Sigmoid colon (tissue), 7 donors: Measurements from ENCODE around the gene HLF. TPM values are rescaled to one million over a fixed set of nuclear protein-coding genes. Genes with fewer than 3 reads are reported as not detected.

ENCODE experiments used
- DNase-seq: peaks from one replicate; pipeline ENCODE4 v3.0.0-alpha.2; 2019
- H3K27ac ChIP-seq, 4 donors: fragments of 200-600 bp; sonication (generic); one replicate each; pipeline ENCODE4 v1.5.1; 2016 to 2019; ENCODE audit warnings: mild to moderate bottlenecking in 1 of 4
- H3K27me3 ChIP-seq, 3 donors: fragments of 200-600 bp; sonication (generic); one replicate each; pipeline ENCODE4 v1.5.1; 2019; ENCODE audit warnings: mild to moderate bottlenecking in 1 of 3
- H3K36me3 ChIP-seq, 4 donors: fragments of 200-600 bp; sonication (generic); one replicate each; pipeline ENCODE4 v1.5.1; 2016 to 2019
- H3K4me1 ChIP-seq, 4 donors: fragments of 200-600 bp; sonication (generic); one replicate each; pipeline ENCODE4 v1.5.1; 2017 to 2019
- H3K4me3 ChIP-seq, 4 donors: fragments of 200-600 bp; sonication (generic); one replicate each; pipeline ENCODE4 v1.5.1; 2017 to 2019; ENCODE audit warnings: mild to moderate bottlenecking in 2 of 4, moderate library complexity in 1 of 4
- H3K9me3 ChIP-seq, 4 donors: fragments of 200-600 bp in 3 of 4; sonication (generic) in 3 of 4; one replicate each; pipeline versions ENCODE4 v1.5.1 to v1.6.1; 2013 to 2019
- CTCF ChIP-seq, 4 experiments: fragments of 450-650 bp in 3 of 4; fragments of 200-600 bp in 1 of 4; IDR thresholded peaks; one replicate each; pipeline ENCODE4 v1.5.1; 2016 to 2019; ENCODE audit warnings: antibody characterized with exemption in 4 of 4, mild to moderate bottlenecking in 3 of 4, moderate library complexity in 2 of 4
- EP300 ChIP-seq, 4 donors: sonication (generic); formaldehyde crosslinking; IDR thresholded peaks; one replicate each; pipeline ENCODE4 v1.6.1; 2017; ENCODE audit warnings: antibody characterized with exemption in 4 of 4
- POLR2A ChIP-seq, 2 donors: fragments of 450-650 bp; IDR thresholded peaks; one replicate each; pipeline ENCODE4 v1.6.1; 2016; ENCODE audit warnings: antibody characterized with exemption in 2 of 2, mild to moderate bottlenecking in 2 of 2, moderate library complexity in 2 of 2
- POLR2AphosphoS5 ChIP-seq, 4 donors: sonication (generic); formaldehyde crosslinking; IDR thresholded peaks; one replicate each; pipeline ENCODE4 v1.6.1; 2017; ENCODE audit warnings: antibody characterized with exemption in 4 of 4
- WGBS, 2 donors: extraction: QIAGEN DNeasy Blood & Tissue Kit; methylation state at CpG; one replicate each; pipeline ENCODE4 v1.1.7; 2013; 5-methylcytosine and 5-hydroxymethylcytosine counted together
- intact Hi-C: fragments of 100-400 bp; cut with DNase I; formaldehyde crosslinking; loops from one replicate; pipeline ENCODE4 v1.15.1; 2023
- polyA plus RNA-seq, 3 donors: library from polyadenylated mRNA; stranded (reverse); fragments of 200-250 nt; gene quantifications; one replicate each; pipeline ENCODE4 v1.2.3, GENCODE V29; 2013
- total RNA-seq, 4 donors: library from RNA; depleted of rRNA; stranded (reverse); fragments of >200 nt; gene quantifications; one replicate each; pipeline ENCODE4 v1.1.0, GENCODE V29; 2016
- donor health status: healthy with polysubstance abuse.
- donor health status: Bipolar disorder and iron deficiency.
- donor health status: healthy.

Gene HLF
- total and polyA plus RNA-seq, 7 donors: 0.92 to 54.0 (median 41.7) TPM

DNA sequence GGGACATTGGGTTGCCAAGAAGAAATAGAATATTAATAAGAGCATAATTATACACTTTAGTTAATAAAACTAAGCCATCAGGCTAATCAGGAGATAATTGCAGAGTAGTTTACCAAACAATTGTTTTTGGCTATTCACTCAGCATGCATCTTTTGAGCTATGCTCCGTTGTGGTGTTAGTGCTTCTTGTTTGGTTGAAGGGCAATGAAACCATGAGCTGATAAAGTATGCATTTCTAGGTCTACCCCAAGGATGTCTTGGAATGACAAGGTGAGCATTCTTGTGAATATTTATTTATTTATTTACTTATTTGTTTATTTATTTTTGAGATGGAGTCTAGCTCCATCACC is 6.4 kb downstream of the HLF start:
- Histone ChIP-seq H3K36me3 (no peaks in the 10 kb centered on the region), H3K9me3 (no peaks in the 10 kb centered on the region), H3K4me1 (peaks cover 0 to 95% (median 70%) of the 10 kb centered on the region in 4 donors), H3K27ac (peak overlapping the region; percentile 81 to 97 (median 95)), H3K4me3 (no peak overlapping the region), H3K27me3 (no peaks in the 10 kb centered on the region)
- TF ChIP-seq POLR2A (IDR thresholded peaks at IDR 0.05) (no peak), CTCF (IDR thresholded peaks at IDR 0.05) (no peak), POLR2AphosphoS5 (IDR thresholded peaks at IDR 0.05) (no peak), EP300 (IDR thresholded peaks at IDR 0.05) (no peak)
- intact Hi-C loops: loop anchor here (2.0 to 5.0 kb wide), 2 partner anchors 16 to 461 kb away; no protein-coding TSS in a partner anchor
- no peak for DNase-seq
- 68 to 87% methylated on average over 1 of the region's 1 CpG for WGBS, 2 donors

DNA sequence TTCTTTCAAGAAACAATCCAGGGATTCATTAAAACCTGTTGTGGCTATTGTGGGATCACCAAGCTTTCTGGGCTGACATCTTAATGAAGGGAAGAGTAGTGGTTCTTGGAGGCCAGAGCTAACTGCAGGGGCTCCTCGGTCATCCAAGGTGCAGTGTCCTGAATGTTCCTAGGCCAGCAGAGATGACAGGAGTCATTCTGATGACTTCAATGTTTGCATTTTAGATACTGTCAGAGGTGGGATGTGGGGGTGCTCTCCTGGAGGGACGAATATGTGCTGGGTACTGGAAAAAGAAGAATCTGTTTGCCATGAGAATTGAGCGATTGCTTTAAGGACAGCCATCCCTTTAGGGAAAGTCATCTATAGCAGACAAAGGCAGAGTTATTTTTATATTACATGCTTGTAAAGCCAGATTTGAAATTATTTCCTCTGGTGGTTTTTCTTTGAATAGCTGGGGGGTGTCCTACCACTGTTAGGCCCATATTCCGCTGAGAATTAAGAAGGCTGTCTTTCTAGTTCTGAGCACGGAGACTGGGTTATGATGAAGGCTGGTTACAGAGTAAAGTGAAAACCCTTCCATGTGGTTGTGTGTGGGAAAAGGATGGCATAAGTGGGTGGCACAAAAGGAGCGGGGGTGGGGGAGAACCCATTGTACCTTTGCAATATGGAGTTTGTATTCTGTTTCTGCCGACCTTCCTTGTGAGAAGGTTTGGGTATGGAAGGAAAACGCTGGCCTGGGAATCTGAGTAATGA is 7.4 kb downstream of the HLF start:
- Histone ChIP-seq H3K36me3 (no peaks in the 10 kb centered on the region), H3K27me3 (no peaks in the 10 kb centered on the region), H3K4me1 (peaks cover 0 to 96% (median 75%) of the 10 kb centered on the region in 4 donors), H3K4me3 (no peak overlapping the region), H3K27ac (peak overlapping the region; percentile 81 to 97 (median 95)), H3K9me3 (no peaks in the 10 kb centered on the region)
- 63 to 89% methylated on average over 8 of the region's 8 CpGs for WGBS, 2 donors
- intact Hi-C loops: loop anchor here (2.0 to 5.0 kb wide), 2 partner anchors 15 to 460 kb away; no protein-coding TSS in a partner anchor
- TF ChIP-seq CTCF (IDR thresholded peaks at IDR 0.05) (no peak), POLR2A (IDR thresholded peaks at IDR 0.05) (no peak), POLR2AphosphoS5 (IDR thresholded peaks at IDR 0.05) (no peak), EP300 (IDR thresholded peaks at IDR 0.05) (no peak)
- no peak for DNase-seq

GRCh38 chr17:55272711-55273578 is 8.2 kb downstream of the HLF start:
- no peaks in the 10 kb centered on the region for H3K36me3 ChIP-seq
- peak overlapping the region in 2 of 4 donors; percentile 11 to 14 for H3K4me3 ChIP-seq
- no peak for DNase-seq
- no peaks in the 10 kb centered on the region for H3K9me3 ChIP-seq
- peak overlapping the region; percentile 81 to 97 (median 95) for H3K27ac ChIP-seq
- TF ChIP-seq CTCF (IDR thresholded peaks at IDR 0.05) (no peak), EP300 (IDR thresholded peaks at IDR 0.05) (no peak), POLR2A (IDR thresholded peaks at IDR 0.05) (no peak), POLR2AphosphoS5 (IDR thresholded peaks at IDR 0.05) (no peak)
- no peaks in the 10 kb centered on the region for H3K27me3 ChIP-seq
- 76 to 82% methylated on average over 13 of the region's 13 CpGs for WGBS, 2 donors
- intact Hi-C loops: loop anchor here (5.0 kb wide), 1 partner anchor 459 kb away; no protein-coding TSS in a partner anchor
- peaks cover 0 to 98% (median 81%) of the 10 kb centered on the region in 4 donors for H3K4me1 ChIP-seq

- peak; percentile 42 to 76 (median 68) for TF ChIP-seq POLR2AphosphoS5 (IDR thresholded peaks at IDR 0.05)
- peak in 3 of 4 donors; percentile 24 to 69 (median 49) for TF ChIP-seq EP300 (IDR thresholded peaks at IDR 0.05)
- TF ChIP-seq CTCF (IDR thresholded peaks at IDR 0.05): no peak
- no peak for TF ChIP-seq POLR2A (IDR thresholded peaks at IDR 0.05)
- peak; percentile 93 for DNase-seq
- Histone ChIP-seq H3K27ac (peak overlapping the region; percentile 81 to 97 (median 95)), H3K4me1 (peaks cover 0 to 98% (median 88%) of the 10 kb centered on the region in 4 donors), H3K4me3 (peak overlapping the region in 2 of 4 donors; percentile 11 to 14), H3K9me3 (no peaks in the 10 kb centered on the region), H3K36me3 (no peaks in the 10 kb centered on the region), H3K27me3 (no peaks in the 10 kb centered on the region)
- intact Hi-C loops: loop anchor here (5.0 kb wide), 1 partner anchor 459 kb away; no protein-coding TSS in a partner anchor
- 61 to 68% methylated on average over 7 of the region's 7 CpGs for WGBS, 2 donors
These were observed 9.0 kb downstream of the HLF start for GRCh38 chr17:55273579-55274354.
